Spleen (tissue), 11 donors: ENCODE results near the gene STK11IP. TPM values are rescaled to one million over a fixed set of nuclear protein-coding genes. Genes with fewer than 3 reads are reported as not detected.
A peak's percentile ranks its signal among the peaks of the same experiment; 100 is the strongest.

ENCODE experiments used
- DNase-seq: peaks from one replicate; pipeline ENCODE4 v3.0.0-alpha.2; 2020
- H3K27ac ChIP-seq, 8 donors: fragments of 200-600 bp; sonication (generic) in 7 of 8; 1 replicate in 4 of 8; 2 replicates in 4 of 8; pipeline versions ENCODE4 v1.5.0 to v1.8.0; 2016 to 2021; ENCODE audit warnings: inconsistent platforms in 4 of 8, mild to moderate bottlenecking in 4 of 8, moderate library complexity in 1 of 8
- H3K27me3 ChIP-seq, 7 donors: fragments of 200-600 bp; sonication (generic) in 6 of 7; replicated peaks in 1 of 7; 1 replicate in 4 of 7; 2 replicates in 3 of 7; pipeline versions ENCODE4 v1.5.0 to v1.8.0; 2016 to 2021; ENCODE audit warnings: inconsistent platforms in 3 of 7, mild to moderate bottlenecking in 1 of 7
- H3K36me3 ChIP-seq, 6 donors: fragments of 200-600 bp; sonication (generic) in 5 of 6; 1 replicate in 4 of 6; 2 replicates in 2 of 6; pipeline versions ENCODE4 v1.5.0 to v1.8.0; 2016 to 2021; ENCODE audit warnings: inconsistent platforms in 2 of 6
- H3K4me1 ChIP-seq, 6 donors: fragments of 200-600 bp; sonication (generic) in 5 of 6; 1 replicate in 3 of 6; 2 replicates in 3 of 6; pipeline versions ENCODE4 v1.5.0 to v1.8.0; 2016 to 2021; ENCODE audit warnings: inconsistent platforms in 3 of 6
- H3K4me3 ChIP-seq, 8 donors: fragments of 200-600 bp; sonication (generic) in 7 of 8; 1 replicate in 4 of 8; 2 replicates in 4 of 8; pipeline versions ENCODE4 v1.5.0 to v1.8.0; 2016 to 2021; ENCODE audit warnings: inconsistent platforms in 4 of 8, mild to moderate bottlenecking in 4 of 8, moderate library complexity in 2 of 8
- H3K9me3 ChIP-seq, 8 donors: fragments of 200-600 bp; sonication (generic) in 7 of 8; 1 replicate in 4 of 8; 2 replicates in 4 of 8; pipeline versions ENCODE4 v1.5.0 to v1.8.0; 2016 to 2021; ENCODE audit warnings: inconsistent platforms in 4 of 8
- POLR2A ChIP-seq, 3 donors: fragments of 450-650 bp; IDR thresholded peaks; one replicate each; pipeline ENCODE4 v1.5.1; 2017; ENCODE audit warnings: antibody characterized with exemption in 3 of 3, mild to moderate bottlenecking in 1 of 3
- POLR2AphosphoS5 ChIP-seq, 3 donors: sonication (generic); formaldehyde crosslinking; IDR thresholded peaks; one replicate each; pipeline ENCODE4 v1.5.1; 2017; ENCODE audit warnings: antibody characterized with exemption in 3 of 3
- WGBS, 5 donors: extraction: QIAGEN DNeasy Blood & Tissue Kit in 3 of 5; methylation state at CpG; one replicate each; pipeline versions ENCODE4 v1.1.5 to v1.1.7; 2013 to 2018; 5-methylcytosine and 5-hydroxymethylcytosine counted together
- intact Hi-C: fragments of 100-400 bp; cut with DNase I; formaldehyde crosslinking; loops from one replicate; pipeline ENCODE4 v1.15.0; 2023; ENCODE audit warnings: low total_unique reads
- polyA plus RNA-seq, 3 donors: library from polyadenylated mRNA; stranded (reverse); fragments of 200-250 nt; gene quantifications; one replicate each; pipeline ENCODE4 v1.2.1, GENCODE V29; 2013
- total RNA-seq, 7 donors: library from RNA; depleted of rRNA in 3 of 7; stranded (reverse); fragments of >200 nt in 3 of 7; fragmentation: NEBNext Ultra II Directional in 4 of 7; extraction: Animal tissue kit (Norgen Biotek cat#: 25700) in 4 of 7; gene quantifications; one replicate each; pipeline versions ENCODE4 v1.1.0 to v1.2.1, GENCODE V29; 2016 to 2021
- TF ChIP-seq, protein P1 (sequence below), 11 experiments: fragments of 200-600 bp in 7 of 11; fragments of 450-650 bp in 4 of 11; sonication (generic) in 4 of 11; IDR thresholded peaks in 8 of 11; conservative IDR thresholded peaks in 3 of 11; 1 replicate in 7 of 11; 2 replicates in 4 of 11; pipeline versions ENCODE4 v1.4.0 to v1.8.0; 2016 to 2021; ENCODE audit warnings: antibody characterized with exemption in 11 of 11, inconsistent platforms in 4 of 11, mild to moderate bottlenecking in 1 of 11
- donor health status: healthy with polysubstance abuse.
- donor health status: DM: no; HTN: no; CAD: no; lungs with moderate emphysema.
- donor health status: DM: no; HTN: no; CAD: no.
- donor health status: Bipolar disorder and iron deficiency.
- donor health status: healthy.
- donor health status: DM: no; HTN: no; CAD: no.
- donor health status: DM: yes; HTN: yes; CAD: no.

Gene STK11IP
- total and polyA plus RNA-seq, 10 donors: 15.8 to 57.0 (median 36.5) TPM

GRCh38 chr2:219567131-219567530 is 30.5 kb upstream of the STK11IP start:
- Histone ChIP-seq H3K4me3 (no peak overlapping the region), H3K27me3 (peaks cover 0 to 39% (median 19%) of the 10 kb centered on the region in 7 donors), H3K9me3 (no peaks in the 10 kb centered on the region), H3K36me3 (peaks cover 0 to 12% (median 0%) of the 10 kb centered on the region in 6 donors), H3K27ac (no peak overlapping the region), H3K4me1 (peaks cover 0 to 22% (median 20%) of the 10 kb centered on the region in 6 donors)
- intact Hi-C loops: no loop called here
- TF ChIP-seq POLR2A (IDR thresholded peaks at IDR 0.05): no peak
- TF ChIP-seq, protein P1, sequence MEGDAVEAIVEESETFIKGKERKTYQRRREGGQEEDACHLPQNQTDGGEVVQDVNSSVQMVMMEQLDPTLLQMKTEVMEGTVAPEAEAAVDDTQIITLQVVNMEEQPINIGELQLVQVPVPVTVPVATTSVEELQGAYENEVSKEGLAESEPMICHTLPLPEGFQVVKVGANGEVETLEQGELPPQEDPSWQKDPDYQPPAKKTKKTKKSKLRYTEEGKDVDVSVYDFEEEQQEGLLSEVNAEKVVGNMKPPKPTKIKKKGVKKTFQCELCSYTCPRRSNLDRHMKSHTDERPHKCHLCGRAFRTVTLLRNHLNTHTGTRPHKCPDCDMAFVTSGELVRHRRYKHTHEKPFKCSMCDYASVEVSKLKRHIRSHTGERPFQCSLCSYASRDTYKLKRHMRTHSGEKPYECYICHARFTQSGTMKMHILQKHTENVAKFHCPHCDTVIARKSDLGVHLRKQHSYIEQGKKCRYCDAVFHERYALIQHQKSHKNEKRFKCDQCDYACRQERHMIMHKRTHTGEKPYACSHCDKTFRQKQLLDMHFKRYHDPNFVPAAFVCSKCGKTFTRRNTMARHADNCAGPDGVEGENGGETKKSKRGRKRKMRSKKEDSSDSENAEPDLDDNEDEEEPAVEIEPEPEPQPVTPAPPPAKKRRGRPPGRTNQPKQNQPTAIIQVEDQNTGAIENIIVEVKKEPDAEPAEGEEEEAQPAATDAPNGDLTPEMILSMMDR (IDR thresholded peaks at IDR 0.05 in 8 of 11, conservative IDR thresholded peaks at IDR 0.05 in 3 of 11): no peak
- no peak for TF ChIP-seq POLR2AphosphoS5 (IDR thresholded peaks at IDR 0.05)
- 89 to 95% (median 94%) methylated on average over 18 of the region's 18 CpGs for WGBS, 5 donors
- DNase-seq: no peak

DNA sequence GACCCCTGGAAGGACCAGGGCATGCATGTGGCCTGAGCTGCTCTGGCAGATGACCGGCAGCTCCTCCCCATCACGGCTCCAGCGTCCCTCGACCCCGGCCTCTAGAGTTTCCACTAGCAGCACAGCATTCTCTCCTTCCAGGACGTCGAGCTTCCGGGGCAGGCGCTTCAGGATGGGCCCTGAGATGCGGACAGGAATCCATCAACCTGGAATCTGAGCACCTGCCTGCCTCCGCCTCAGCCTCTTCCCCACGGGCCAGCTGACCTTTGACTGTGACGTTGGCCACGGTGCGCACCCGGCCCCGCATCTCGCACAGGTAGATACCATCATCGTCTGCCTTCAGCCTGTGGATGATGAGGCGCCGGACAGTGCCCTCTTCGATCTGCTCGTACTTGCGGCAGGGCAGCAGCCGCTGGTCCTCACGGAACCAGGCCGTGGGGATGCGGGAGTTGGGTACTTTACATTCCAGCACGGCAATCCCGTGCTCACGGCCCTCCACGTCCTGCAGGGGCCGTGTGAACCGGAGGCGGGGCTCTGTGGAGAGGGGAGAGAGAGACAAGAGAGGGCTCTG is 29.8 kb upstream of the STK11IP start:
- TF ChIP-seq POLR2A (IDR thresholded peaks at IDR 0.05): no peak
- TF ChIP-seq, protein P1 (IDR thresholded peaks at IDR 0.05 in 8 of 11, conservative IDR thresholded peaks at IDR 0.05 in 3 of 11): no peak
- TF ChIP-seq POLR2AphosphoS5 (IDR thresholded peaks at IDR 0.05): no peak
- DNase-seq: no peak
- Histone ChIP-seq H3K4me3 (no peak overlapping the region), H3K9me3 (no peaks in the 10 kb centered on the region), H3K36me3 (peaks cover 0 to 12% (median 0%) of the 10 kb centered on the region in 6 donors), H3K27me3 (peaks cover 0 to 47% (median 21%) of the 10 kb centered on the region in 7 donors), H3K27ac (no peak overlapping the region), H3K4me1 (peaks cover 0 to 22% (median 20%) of the 10 kb centered on the region in 6 donors)
- intact Hi-C loops: no loop called here
- WGBS, 5 donors: 92 to 94% (median 93%) methylated on average over 32 to 35 of the region's 35 CpGs

DNA sequence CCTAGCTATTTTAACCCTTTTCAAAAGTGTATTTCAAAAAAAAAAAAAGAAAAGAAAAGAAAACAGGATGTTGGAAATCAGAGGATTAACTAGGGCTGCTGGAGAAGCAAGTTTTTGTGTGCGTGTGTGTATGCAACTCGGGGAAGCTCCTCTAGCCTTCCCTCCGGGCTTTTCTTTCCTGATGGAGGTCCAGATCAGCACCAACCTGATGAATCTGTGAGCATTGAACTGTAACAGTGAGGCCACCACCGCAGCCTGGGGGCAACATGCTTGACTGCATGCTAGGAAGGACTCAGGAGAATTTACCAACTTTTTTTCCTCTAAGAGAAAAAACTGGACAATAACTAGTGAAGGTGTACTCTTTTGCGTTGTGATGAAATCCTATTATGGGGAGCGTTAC is 28.6 kb upstream of the STK11IP start:
- intact Hi-C loops: no loop called here
- TF ChIP-seq, protein P1 (IDR thresholded peaks at IDR 0.05 in 8 of 11, conservative IDR thresholded peaks at IDR 0.05 in 3 of 11): no peak
- TF ChIP-seq POLR2AphosphoS5 (IDR thresholded peaks at IDR 0.05) (no peak), POLR2A (IDR thresholded peaks at IDR 0.05) (no peak)
- Histone ChIP-seq H3K27me3 (peaks cover 0 to 54% (median 21%) of the 10 kb centered on the region in 7 donors), H3K36me3 (peaks cover 0 to 12% (median 0%) of the 10 kb centered on the region in 6 donors), H3K4me1 (peaks cover 0 to 22% (median 20%) of the 10 kb centered on the region in 6 donors), H3K4me3 (no peak overlapping the region), H3K27ac (no peak overlapping the region), H3K9me3 (no peaks in the 10 kb centered on the region)
- no peak for DNase-seq
- 89 to 96% (median 91%) methylated on average over 6 of the region's 6 CpGs for WGBS, 5 donors

GRCh38 chr2:219569635-219570034 is 28.0 kb upstream of the STK11IP start:
- Histone ChIP-seq H3K4me1 (peaks cover 0 to 22% (median 20%) of the 10 kb centered on the region in 6 donors), H3K27me3 (peaks cover 0 to 58% (median 21%) of the 10 kb centered on the region in 7 donors), H3K27ac (no peak overlapping the region), H3K36me3 (peaks cover 0 to 12% (median 0%) of the 10 kb centered on the region in 6 donors), H3K9me3 (no peaks in the 10 kb centered on the region), H3K4me3 (peak overlapping the region in 4 of 8 donors; percentile 48 to 78 (median 64))
- no peak for TF ChIP-seq POLR2AphosphoS5 (IDR thresholded peaks at IDR 0.05)
- no peak for TF ChIP-seq POLR2A (IDR thresholded peaks at IDR 0.05)
- TF ChIP-seq, protein P1 (IDR thresholded peaks at IDR 0.05 in 8 of 11, conservative IDR thresholded peaks at IDR 0.05 in 3 of 11): no peak
- intact Hi-C loops: no loop called here
- no peak for DNase-seq
- 87 to 92% (median 90%) methylated on average over 6 of the region's 6 CpGs for WGBS, 5 donors
